Adrenal gland (tissue), 12 donors: ENCODE data around the gene CEBPE. TPM values are rescaled to one million over a fixed set of nuclear protein-coding genes. Genes with fewer than 3 reads are reported as not detected.

Experiments used
- DNase-seq, 7 donors: peaks; one replicate each; pipeline ENCODE4 v3.0.0-alpha.2; 2019 to 2020
- H3K27ac ChIP-seq, 5 donors: fragments of 200-600 bp; sonication (generic) in 4 of 5; 1 replicate in 3 of 5; 2 replicates in 2 of 5; pipeline versions ENCODE4 v1.5.1 to v1.8.0; 2016 to 2020; ENCODE audit warnings: mild to moderate bottlenecking in 1 of 5
- H3K27me3 ChIP-seq: fragments of 200-600 bp; 2 replicates; pipeline ENCODE4 v1.8.0; 2021
- H3K36me3 ChIP-seq, 2 donors: fragments of 200-600 bp; replicated peaks in 1 of 2; 1 replicate in 1 of 2; 2 replicates in 1 of 2; pipeline versions ENCODE4 v1.5.1 to v1.8.0; 2018 to 2022
- H3K4me1 ChIP-seq, 2 donors: fragments of 200-600 bp; replicated peaks in 1 of 2; 1 replicate in 1 of 2; 2 replicates in 1 of 2; pipeline versions ENCODE4 v1.5.1 to v1.8.0; 2018 to 2021
- H3K4me3 ChIP-seq, 4 donors: fragments of 200-600 bp; sonication (generic) in 3 of 4; one replicate each; pipeline ENCODE4 v1.5.1; 2016 to 2018
- H3K9me3 ChIP-seq, 3 donors: fragments of 200-600 bp; sonication (generic) in 1 of 3; replicated peaks in 1 of 3; 1 replicate in 2 of 3; 2 replicates in 1 of 3; pipeline versions ENCODE4 v1.5.1 to v1.8.0; 2016 to 2021
- POLR2A ChIP-seq, 2 donors: fragments of 450-650 bp; IDR thresholded peaks; one replicate each; pipeline ENCODE4 v1.6.1; 2017; ENCODE audit warnings: antibody characterized with exemption in 2 of 2, mild to moderate bottlenecking in 2 of 2, moderate library complexity in 1 of 2
- WGBS, 4 donors: extraction: QIAGEN DNeasy Blood & Tissue Kit in 2 of 4; methylation state at CpG; one replicate each; pipeline versions ENCODE4 v1.1.5 to v1.1.7; 2013 to 2017; 5-methylcytosine and 5-hydroxymethylcytosine counted together
- intact Hi-C, 2 donors: fragments of 100-400 bp; cut with DNase I; formaldehyde crosslinking; loops; one replicate each; pipeline versions ENCODE4 v1.14.1 to v1.15.0; 2022 to 2023
- polyA plus RNA-seq, 3 donors: library from polyadenylated mRNA; stranded (reverse); fragments of 200-250 nt in 2 of 3; fragments of 350-450 nt in 1 of 3; fragmentation: Illumina TruSeq in 1 of 3; extraction: RNeasy Lipid Tissue Mini Kit (QIAGEN cat#74804) in 1 of 3; gene quantifications; one replicate each; pipeline ENCODE4 v1.2.3, GENCODE V29; 2013 to 2014
- total RNA-seq, 9 donors: library from RNA; depleted of rRNA in 4 of 9; stranded (reverse); fragments of >200 nt in 4 of 9; fragments of 120-200 nt in 1 of 9; fragmentation: NEBNext Ultra II Directional in 1 of 9; extraction: Animal tissue kit (Norgen Biotek cat#: 25700) in 1 of 9; gene quantifications; one replicate each; pipeline versions ENCODE4 v1.1.0 to v1.2.4, GENCODE V29; 2013 to 2023
- TF ChIP-seq, protein P1 (sequence below), 6 experiments: fragments of 450-650 bp in 4 of 6; fragments of 200-600 bp in 2 of 6; sonication (generic) in 1 of 6; IDR thresholded peaks; 1 replicate in 5 of 6; 2 replicates in 1 of 6; pipeline versions ENCODE4 v1.5.1 to v1.8.0; 2016 to 2021; ENCODE audit warnings: antibody characterized with exemption in 6 of 6, mild to moderate bottlenecking in 2 of 6, moderate library complexity in 1 of 6
- donor health status: healthy with polysubstance abuse.
- donor health status: Bipolar disorder and iron deficiency.
- donor health status: DM: yes; HTN: yes; CAD: no.
- donor health status: DM: no; HTN: no; CAD: no.
- donor health status: DM: no; HTN: no; CAD: no.
- donor health status: DM: yes; HTN: yes; CAD: no.

CEBPE gene
- total and polyA plus RNA-seq, 12 donors, result 0.03 to 0.40 (median 0.15) TPM; not detected in 9

DNA sequence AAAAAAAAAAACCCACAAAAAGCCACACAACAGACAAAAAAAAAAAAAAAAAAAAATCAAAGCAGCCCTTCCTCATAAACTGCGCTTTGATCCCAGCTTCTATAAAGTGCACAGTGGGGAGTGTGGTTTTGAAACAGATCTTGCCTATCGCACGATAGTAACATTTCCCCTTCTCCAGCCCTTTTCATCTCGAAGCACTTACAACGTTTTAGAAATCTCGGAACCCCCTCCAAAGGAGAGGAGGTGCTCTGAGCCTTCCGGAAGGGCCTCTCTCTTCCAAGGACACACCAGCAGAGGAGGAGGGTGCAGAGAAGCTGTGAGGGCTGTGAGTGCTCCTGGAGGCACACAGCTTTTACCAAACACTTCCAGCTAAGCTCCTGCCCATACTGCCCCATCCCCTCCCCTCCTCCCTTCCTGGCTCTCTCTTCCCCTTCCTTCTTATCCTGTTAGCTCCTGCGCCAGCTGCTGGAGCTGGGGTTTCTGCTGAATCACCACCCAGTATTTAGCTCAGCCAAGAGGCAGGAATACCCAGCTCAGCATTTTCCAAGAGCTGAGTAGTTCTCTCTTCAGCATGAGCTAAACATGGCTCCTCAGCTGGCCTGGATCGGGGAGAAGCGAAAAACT is 36.0 kb upstream of the CEBPE start:
- no peaks in the 10 kb centered on the region for H3K9me3 ChIP-seq
- H3K27ac ChIP-seq, result peak overlapping the region; percentile 89 to 94 (median 92)
- DNase-seq, result peak; percentile 74 to 95 (median 93)
- H3K27me3 ChIP-seq, result no peaks in the 10 kb centered on the region
- WGBS, 4 donors, result 13 to 21% (median 18%) methylated on average over 9 to 10 of the region's 10 CpGs
- H3K4me3 ChIP-seq, result peak overlapping the region in 1 of 4 donors; percentile 29
- peaks cover 26 to 36% of the 10 kb centered on the region in 2 donors for H3K4me1 ChIP-seq
- peak in 1 of 2 donors; percentile 86 for TF ChIP-seq POLR2A (IDR thresholded peaks at IDR 0.05)
- TF ChIP-seq, protein P1, sequence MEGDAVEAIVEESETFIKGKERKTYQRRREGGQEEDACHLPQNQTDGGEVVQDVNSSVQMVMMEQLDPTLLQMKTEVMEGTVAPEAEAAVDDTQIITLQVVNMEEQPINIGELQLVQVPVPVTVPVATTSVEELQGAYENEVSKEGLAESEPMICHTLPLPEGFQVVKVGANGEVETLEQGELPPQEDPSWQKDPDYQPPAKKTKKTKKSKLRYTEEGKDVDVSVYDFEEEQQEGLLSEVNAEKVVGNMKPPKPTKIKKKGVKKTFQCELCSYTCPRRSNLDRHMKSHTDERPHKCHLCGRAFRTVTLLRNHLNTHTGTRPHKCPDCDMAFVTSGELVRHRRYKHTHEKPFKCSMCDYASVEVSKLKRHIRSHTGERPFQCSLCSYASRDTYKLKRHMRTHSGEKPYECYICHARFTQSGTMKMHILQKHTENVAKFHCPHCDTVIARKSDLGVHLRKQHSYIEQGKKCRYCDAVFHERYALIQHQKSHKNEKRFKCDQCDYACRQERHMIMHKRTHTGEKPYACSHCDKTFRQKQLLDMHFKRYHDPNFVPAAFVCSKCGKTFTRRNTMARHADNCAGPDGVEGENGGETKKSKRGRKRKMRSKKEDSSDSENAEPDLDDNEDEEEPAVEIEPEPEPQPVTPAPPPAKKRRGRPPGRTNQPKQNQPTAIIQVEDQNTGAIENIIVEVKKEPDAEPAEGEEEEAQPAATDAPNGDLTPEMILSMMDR (IDR thresholded peaks at IDR 0.05), result no peak
- no peaks in the 10 kb centered on the region for H3K36me3 ChIP-seq
- intact Hi-C loops, result no loop called here

DNA sequence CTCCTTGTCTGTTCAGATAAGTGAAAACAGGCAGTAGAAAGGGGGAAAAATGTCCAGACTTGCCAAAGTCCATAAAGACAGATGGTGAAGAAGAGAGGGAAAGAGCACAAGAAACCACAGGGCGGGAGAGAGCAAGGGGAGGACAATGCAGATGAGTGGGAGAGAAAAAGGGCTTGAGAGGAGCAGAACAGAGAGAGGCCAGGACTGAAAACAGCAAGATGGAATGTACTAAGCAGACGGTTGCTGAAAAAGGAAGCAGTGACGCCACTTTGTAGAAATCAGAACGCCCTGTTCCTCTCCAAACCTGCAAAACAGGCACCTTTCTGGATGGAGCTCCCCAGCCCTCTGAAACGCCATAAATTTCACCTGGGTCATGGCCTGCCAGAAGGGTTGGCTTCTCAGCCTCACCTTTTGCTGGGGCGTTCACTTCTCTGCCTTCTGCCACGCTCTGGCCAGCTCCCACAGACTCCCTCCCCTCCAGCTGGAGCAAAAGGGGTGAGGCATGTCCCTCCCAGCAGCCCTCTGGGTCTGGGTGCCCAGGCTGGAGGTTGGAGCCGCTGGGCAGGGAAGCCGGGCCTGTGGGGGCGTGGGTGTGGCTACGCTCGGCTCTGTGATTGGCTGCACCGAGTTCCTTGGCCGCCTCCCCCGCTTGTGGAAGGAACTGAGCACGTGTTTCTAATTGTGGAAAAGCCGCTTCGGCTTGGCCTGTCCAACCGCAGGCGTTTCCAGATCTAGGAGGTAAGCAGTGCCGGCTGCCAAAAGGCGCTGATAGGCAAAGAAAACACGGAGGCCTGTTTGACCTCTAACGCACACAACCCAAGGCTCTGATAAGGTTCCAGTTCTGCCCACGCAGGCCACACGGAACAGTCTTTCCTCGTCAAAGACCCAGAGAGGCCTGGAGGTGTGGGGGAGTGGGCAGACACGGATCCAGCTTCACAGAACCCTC is 35.1 kb upstream of the CEBPE start:
- peaks cover 26 to 30% of the 10 kb centered on the region in 2 donors for H3K4me1 ChIP-seq
- WGBS, 4 donors, result 17 to 19% (median 18%) methylated on average over 15 to 28 of the region's 28 CpGs

DNA sequence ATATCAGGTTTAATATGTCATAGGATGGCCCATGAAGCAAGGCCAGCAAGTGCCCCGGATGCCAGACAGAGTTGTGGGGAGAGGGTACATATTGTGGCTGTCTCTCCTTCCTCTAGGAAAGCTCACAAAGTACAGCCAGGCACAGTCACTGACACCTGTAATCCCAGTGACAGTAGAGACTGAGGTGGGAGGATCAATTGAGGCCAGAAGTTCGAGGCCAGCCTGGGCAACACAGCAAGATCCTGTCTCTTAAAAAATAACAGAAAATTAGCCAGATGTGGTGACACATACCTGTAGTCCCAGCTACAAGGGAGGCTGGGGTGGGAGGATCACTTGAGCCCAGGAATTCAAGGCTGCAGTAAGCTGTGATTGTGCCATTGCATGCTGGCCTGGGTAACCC is 32.3 kb upstream of the CEBPE start:
- peaks cover 26 to 30% of the 10 kb centered on the region in 2 donors for H3K4me1 ChIP-seq
- whole genome bisulfite sequencing, 4 donors, result 84 to 88% (median 85%) methylated on average over 2 of the region's 2 CpGs
- H3K27me3 ChIP-seq, result no peaks in the 10 kb centered on the region
- intact Hi-C loops, result no loop called here
- H3K9me3 ChIP-seq, result no peaks in the 10 kb centered on the region
- no peaks in the 10 kb centered on the region for H3K36me3 ChIP-seq
- H3K4me3 ChIP-seq, result no peak overlapping the region
- no peak overlapping the region for H3K27ac ChIP-seq
- no peak for DNase-seq
- no peak for TF ChIP-seq POLR2A (IDR thresholded peaks at IDR 0.05)
- TF ChIP-seq, protein P1 (IDR thresholded peaks at IDR 0.05), result no peak

More for the DNA sequence above, 35.1 kb upstream of the CEBPE start:
- H3K27me3 ChIP-seq, result no peaks in the 10 kb centered on the region
- peak overlapping the region; percentile 89 to 94 (median 92) for H3K27ac ChIP-seq
- intact Hi-C loops, result no loop called here
- TF ChIP-seq, protein P1 (IDR thresholded peaks at IDR 0.05), result no peak
- peak in 1 of 2 donors; percentile 88 for TF ChIP-seq POLR2A (IDR thresholded peaks at IDR 0.05)
- no peaks in the 10 kb centered on the region for H3K9me3 ChIP-seq
- H3K36me3 ChIP-seq, result no peaks in the 10 kb centered on the region
- H3K4me3 ChIP-seq, result peak overlapping the region in 2 of 4 donors; percentile 10 to 23
- peak; percentile 85 to 97 (median 96) for DNase-seq

DNA sequence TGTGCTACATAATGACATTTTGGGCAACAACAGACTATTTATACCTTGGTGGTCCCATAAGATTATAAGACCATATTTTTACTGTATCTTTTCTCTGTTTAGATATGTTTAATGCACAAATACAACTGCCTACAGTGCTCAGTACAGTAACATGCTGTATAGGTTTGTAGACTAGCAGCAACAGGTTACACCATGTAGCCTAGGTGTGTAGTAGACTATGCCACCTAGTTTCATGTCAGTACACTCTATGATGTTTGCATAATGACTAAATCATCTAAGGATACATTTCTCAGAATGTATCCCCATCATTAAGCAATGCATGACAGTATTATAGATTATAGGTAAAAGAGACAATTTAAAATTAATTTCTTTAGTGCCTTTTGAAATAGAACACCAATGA is 30.7 kb upstream of the CEBPE start:
- peaks cover 12 to 14% of the 10 kb centered on the region in 2 donors for H3K4me1 ChIP-seq
- H3K27me3 ChIP-seq, result no peaks in the 10 kb centered on the region
- H3K9me3 ChIP-seq, result no peaks in the 10 kb centered on the region
- no peak overlapping the region for H3K4me3 ChIP-seq
- intact Hi-C loops, result no loop called here
- no peaks in the 10 kb centered on the region for H3K36me3 ChIP-seq
- no peak overlapping the region for H3K27ac ChIP-seq
- no peak for DNase-seq
- TF ChIP-seq POLR2A (IDR thresholded peaks at IDR 0.05), result no peak
- TF ChIP-seq, protein P1 (IDR thresholded peaks at IDR 0.05), result no peak
